ENCODE results near the gene TREML2. TPM values are rescaled to one million over a fixed set of nuclear protein-coding genes. Genes with fewer than 3 reads are reported as not detected.
"Not testable (repeated sequence)": the region's sequence is repeated elsewhere in the genome, so short reads cannot be mapped to it uniquely, and the experiment has no call there.

The TREML2 gene, protein sequence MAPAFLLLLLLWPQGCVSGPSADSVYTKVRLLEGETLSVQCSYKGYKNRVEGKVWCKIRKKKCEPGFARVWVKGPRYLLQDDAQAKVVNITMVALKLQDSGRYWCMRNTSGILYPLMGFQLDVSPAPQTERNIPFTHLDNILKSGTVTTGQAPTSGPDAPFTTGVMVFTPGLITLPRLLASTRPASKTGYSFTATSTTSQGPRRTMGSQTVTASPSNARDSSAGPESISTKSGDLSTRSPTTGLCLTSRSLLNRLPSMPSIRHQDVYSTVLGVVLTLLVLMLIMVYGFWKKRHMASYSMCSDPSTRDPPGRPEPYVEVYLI
- not detected in 3 replicates for total RNA-seq

- Mint-ChIP-seq H3K27me3 (ENCODE audit: low read depth) (peaks cover 36% of the 10 kb centered on the region), H3K36me3 (no peaks in the 10 kb centered on the region), H3K9me3 (no peaks in the 10 kb centered on the region), H3K4me1 (peaks cover 13% of the 10 kb centered on the region), H3K4me3 (no peak within 1 kb of the TSS), H3K27ac (peak within 1 kb of the TSS; percentile 17)
- no peak for DNase-seq (ENCODE audit: low spot score in 2 of 2, unreplicated experiment in 2 of 2)
- no peak for TF ChIP-seq CTCF (IDR thresholded peaks at IDR 0.05; ENCODE audit: unreplicated experiment)
Observed at GRCh38 chr6:41200901-41201763, at the start of gene TREML2. Gene TREML2, minus strand, starts transcription at chr6:41201149. Its CDS starts 141 bp downstream, at chr6:41201008.

GRCh38 chr6:41247882-41248705 is 47.1 kb upstream of the TREML2 start:
- H3K4me3 Mint-ChIP-seq: no peak overlapping the region
- H3K27me3 Mint-ChIP-seq (ENCODE audit: low read depth): peaks cover 69% of the 10 kb centered on the region
- peaks cover 2% of the 10 kb centered on the region for H3K4me1 Mint-ChIP-seq
- H3K27ac Mint-ChIP-seq: no peak overlapping the region
- no peaks in the 10 kb centered on the region for H3K36me3 Mint-ChIP-seq
- no peaks in the 10 kb centered on the region for H3K9me3 Mint-ChIP-seq
- no peak for TF ChIP-seq CTCF (IDR thresholded peaks at IDR 0.05; ENCODE audit: unreplicated experiment)
- no peak for DNase-seq (ENCODE audit: low spot score in 2 of 2, unreplicated experiment in 2 of 2)

DNA sequence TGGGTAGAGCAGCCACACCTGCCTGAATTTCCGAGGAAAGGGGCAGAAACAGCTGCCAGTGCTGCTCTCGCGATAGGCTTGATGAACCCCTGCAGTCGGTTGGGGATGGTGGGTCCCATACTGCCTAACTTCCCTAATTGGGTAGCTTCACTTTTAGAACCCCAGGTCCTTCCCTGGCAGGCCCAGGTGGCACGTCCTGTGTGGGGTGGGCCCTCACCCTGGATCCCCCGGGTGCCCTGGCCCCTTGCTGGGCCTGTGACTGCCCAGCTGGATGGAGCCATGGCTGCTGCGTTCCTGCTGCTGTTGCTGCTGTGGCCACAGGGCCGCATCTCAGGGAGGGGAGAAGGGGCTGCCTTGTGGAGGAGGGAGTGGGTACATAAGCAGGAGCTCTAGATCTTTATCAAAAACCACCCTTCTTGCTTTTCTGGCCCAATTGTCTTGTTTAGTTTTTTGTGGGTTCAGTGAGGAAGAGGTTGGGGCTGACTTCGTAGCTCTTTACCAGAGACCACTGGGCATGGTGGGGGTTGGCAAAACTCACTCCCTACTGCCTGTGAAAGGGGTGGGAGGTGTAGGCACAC is 46.4 kb upstream of the TREML2 start:
- no peak for TF ChIP-seq CTCF (IDR thresholded peaks at IDR 0.05; ENCODE audit: unreplicated experiment)
- Mint-ChIP-seq H3K36me3 (no peaks in the 10 kb centered on the region), H3K4me3 (no peak overlapping the region), H3K27ac (no peak overlapping the region), H3K9me3 (no peaks in the 10 kb centered on the region), H3K4me1 (peaks cover 2% of the 10 kb centered on the region), H3K27me3 (ENCODE audit: low read depth) (peaks cover 69% of the 10 kb centered on the region)
- DNase-seq (ENCODE audit: low spot score in 2 of 2, unreplicated experiment in 2 of 2): no peak

DNA sequence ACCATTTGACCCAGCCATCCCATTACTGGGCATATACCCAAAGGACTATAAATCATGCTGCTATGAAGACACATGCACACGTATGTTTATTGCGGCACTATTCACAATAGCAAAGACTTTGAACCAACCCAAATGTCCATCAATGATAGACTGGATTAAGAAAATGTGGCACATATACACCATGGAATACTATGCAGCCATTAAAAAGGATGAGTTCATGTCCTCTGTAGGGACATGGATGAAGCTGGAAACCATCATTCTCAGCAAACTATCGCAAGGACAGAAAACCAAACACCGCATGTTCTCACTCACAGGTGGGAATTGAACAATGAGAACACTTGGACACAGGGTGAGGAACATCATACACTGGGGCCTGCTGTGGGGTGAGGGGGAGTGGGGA is 45.6 kb upstream of the TREML2 start:
- not testable (repeated sequence) for H3K36me3 Mint-ChIP-seq; H3K4me3 Mint-ChIP-seq; H3K4me1 Mint-ChIP-seq; H3K9me3 Mint-ChIP-seq; DNase-seq (ENCODE audit: low spot score in 2 of 2, unreplicated experiment in 2 of 2); H3K27ac Mint-ChIP-seq
- peaks cover 70% of the 10 kb centered on the region for H3K27me3 Mint-ChIP-seq (ENCODE audit: low read depth)

DNA sequence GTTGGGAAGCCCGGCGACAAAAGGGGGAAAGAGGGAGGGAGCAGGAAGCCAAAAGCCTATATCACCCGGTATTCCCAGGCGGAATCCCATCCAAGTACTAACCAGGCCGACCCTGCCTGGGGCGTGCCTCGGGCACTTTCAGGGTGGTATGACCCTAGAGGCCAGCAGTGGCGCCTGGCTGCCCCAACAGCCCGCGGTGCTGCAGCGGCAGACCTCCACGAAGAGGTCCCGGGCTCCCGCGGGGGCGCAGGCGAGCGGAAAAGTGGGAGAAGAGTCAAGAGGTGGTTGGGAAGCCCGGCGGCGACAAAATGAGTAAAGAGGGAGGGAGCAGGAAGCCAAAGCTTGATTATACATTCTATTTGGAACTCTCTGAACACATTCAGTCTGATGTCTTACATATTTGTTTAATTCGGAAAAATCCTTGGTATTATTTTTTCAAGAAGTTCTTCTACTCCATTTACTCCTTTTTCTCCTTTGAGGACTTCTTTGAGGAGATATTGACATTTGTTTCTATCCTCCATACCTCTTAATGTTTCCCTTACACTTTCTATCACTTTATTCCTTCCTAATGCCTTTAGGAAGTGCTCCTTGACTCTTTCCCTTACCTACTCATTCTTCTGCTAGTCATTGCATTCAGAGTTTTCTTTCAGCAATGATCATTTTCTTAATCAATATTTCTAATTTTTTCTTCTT is 38.7 kb upstream of the TREML2 start:
- TF ChIP-seq CTCF (IDR thresholded peaks at IDR 0.05; ENCODE audit: unreplicated experiment): no peak
- DNase-seq (ENCODE audit: low spot score in 2 of 2, unreplicated experiment in 2 of 2): no peak
- Mint-ChIP-seq H3K27ac (no peak overlapping the region), H3K9me3 (no peaks in the 10 kb centered on the region), H3K4me3 (peak overlapping the region; percentile 28), H3K4me1 (no peaks in the 10 kb centered on the region), H3K36me3 (no peaks in the 10 kb centered on the region), H3K27me3 (ENCODE audit: low read depth) (peaks cover 95% of the 10 kb centered on the region)

All from mesothelial cell of epicardium (in vitro differentiated cells).